ENCODE measurements around the gene TMSB15B. TPM values are rescaled to one million over a fixed set of nuclear protein-coding genes. Genes with fewer than 3 reads are reported as not detected.
"Not testable (repeated sequence)": the region's sequence is repeated elsewhere in the genome, so short reads cannot be mapped to it uniquely, and the experiment has no call there.

The TMSB15B gene
- total RNA-seq (1 to 10 TPM; 2.0 to 5.4 (median 3.2) TPM), polyA plus RNA-seq (1 to 10 TPM; 5.0 to 8.6 (median 7.5) TPM)
- long read RNA-seq, donor 1, partial matches to known transcripts = 0 of 4 reads
- long read RNA-seq, donor 1, other reads (novel, unspliced or antisense) = 0 of 4 reads
- long read RNA-seq, donor 2, partial matches to known transcripts = 0 of 1 reads
- long read RNA-seq, donor 2, other reads (novel, unspliced or antisense) = 0 of 1 reads

DNA sequence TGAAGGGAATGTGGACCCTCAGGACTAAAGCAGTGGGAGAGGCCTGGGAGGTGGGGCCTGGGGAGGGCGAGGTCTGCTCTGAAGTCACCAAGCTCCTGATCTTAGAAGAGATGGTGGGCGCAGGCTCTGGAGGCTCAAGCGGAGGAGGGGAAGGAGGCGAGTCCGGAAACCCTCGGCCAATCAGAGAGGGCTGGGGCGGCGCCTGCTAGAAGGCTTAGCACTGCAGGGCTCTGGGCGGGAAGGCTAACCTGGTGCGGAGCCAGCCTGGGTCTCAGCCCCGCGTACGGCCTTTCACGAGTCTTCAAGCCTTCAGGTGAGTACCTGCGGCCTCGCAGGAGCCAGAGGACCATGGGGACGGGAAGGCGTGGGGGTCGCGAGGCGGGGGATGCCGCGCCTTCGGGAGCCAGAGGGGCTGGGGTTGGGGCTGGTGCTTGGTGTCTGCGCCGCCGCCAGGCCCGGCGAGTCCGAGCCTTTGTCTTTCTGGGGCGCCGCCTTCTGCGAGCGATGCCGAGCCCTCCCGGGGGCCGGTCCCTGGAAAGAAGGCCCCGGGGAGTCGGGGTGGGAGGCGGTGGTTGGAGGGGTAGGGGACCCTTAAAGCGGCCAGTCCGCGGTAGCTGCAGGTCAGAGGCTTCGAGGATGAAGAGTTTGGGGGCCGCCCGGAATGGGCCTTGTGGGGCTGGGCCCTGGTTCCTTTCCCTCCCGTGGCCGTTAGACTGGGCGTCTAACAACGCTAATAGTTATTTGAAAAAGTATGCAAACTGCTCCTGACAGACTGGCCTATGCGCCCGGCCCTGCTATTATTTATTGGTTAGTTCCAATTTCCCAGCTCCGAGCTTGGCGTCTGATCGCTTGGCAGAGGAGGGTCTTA is at the start of gene TMSB15B:
Gene TMSB15B (plus strand): TSS at position 217 of the 868 bp plus-strand sequence.
- H3K27ac ChIP-seq; H3K4me1 ChIP-seq; H3K36me3 ChIP-seq; H3K27me3 ChIP-seq (replicated peaks in 1 of 7); DNase-seq; intact Hi-C loops (cut with DNase I; ENCODE audit: low total_unique reads); H3K9me3 ChIP-seq; H3K4me3 ChIP-seq: not testable (repeated sequence)
- no CpG with 5 or more reads among the region's 55 CpGs for WGBS, 5 donors

DNA sequence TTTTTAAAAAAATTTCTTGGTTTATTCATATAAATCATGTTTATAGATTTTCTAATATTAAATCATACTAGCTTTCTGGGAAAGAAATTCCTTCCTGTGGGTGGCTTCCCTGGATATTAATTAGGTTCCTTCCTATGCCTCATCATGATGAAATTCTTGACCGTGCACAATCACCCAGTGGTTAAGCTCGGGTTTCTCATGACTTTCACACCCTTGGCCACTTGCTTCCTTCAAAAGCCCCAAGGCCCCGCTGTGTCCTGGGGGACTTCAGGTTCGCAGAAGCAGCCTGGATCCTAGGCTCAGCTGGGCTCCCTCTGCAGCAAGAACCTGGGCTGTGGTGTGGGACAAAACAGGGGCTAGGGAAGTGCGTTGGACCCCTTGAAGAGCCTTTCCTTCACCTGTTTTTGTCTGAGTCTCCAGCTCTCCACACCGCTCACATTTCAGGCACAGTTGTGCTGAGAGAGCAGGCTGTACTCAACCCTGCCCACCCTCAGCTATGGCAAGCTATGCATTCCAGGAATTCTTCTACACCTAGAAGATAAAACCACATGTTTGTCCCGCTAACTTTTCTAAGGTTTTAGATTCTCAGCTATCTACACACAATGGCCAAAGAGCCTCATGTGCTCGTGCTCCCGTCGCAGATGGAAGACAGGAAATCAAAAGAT is 48.9 kb upstream of the TMSB15B start:
- Histone ChIP-seq H3K9me3 (no peaks in the 10 kb centered on the region), H3K36me3 (no peaks in the 10 kb centered on the region), H3K4me3 (no peak overlapping the region), H3K4me1 (peaks cover 0 to 5% (median 0%) of the 10 kb centered on the region in 6 donors), H3K27me3 (replicated peaks in 1 of 7) (peaks cover 0 to 8% (median 0%) of the 10 kb centered on the region in 7 donors), H3K27ac (no peak overlapping the region)
- intact Hi-C loops (cut with DNase I; ENCODE audit: low total_unique reads) = no loop called here
- TF ChIP-seq, protein P1, sequence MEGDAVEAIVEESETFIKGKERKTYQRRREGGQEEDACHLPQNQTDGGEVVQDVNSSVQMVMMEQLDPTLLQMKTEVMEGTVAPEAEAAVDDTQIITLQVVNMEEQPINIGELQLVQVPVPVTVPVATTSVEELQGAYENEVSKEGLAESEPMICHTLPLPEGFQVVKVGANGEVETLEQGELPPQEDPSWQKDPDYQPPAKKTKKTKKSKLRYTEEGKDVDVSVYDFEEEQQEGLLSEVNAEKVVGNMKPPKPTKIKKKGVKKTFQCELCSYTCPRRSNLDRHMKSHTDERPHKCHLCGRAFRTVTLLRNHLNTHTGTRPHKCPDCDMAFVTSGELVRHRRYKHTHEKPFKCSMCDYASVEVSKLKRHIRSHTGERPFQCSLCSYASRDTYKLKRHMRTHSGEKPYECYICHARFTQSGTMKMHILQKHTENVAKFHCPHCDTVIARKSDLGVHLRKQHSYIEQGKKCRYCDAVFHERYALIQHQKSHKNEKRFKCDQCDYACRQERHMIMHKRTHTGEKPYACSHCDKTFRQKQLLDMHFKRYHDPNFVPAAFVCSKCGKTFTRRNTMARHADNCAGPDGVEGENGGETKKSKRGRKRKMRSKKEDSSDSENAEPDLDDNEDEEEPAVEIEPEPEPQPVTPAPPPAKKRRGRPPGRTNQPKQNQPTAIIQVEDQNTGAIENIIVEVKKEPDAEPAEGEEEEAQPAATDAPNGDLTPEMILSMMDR (IDR thresholded peaks at IDR 0.05 in 8 of 11, conservative IDR thresholded peaks at IDR 0.05 in 3 of 11) = no peak
- no peak for TF ChIP-seq POLR2AphosphoS5 (IDR thresholded peaks at IDR 0.05)
- no peak for TF ChIP-seq POLR2A (IDR thresholded peaks at IDR 0.05)
- WGBS, 5 donors = 68 to 89% (median 86%) methylated on average over 10 of the region's 10 CpGs
- no peak for DNase-seq

DNA sequence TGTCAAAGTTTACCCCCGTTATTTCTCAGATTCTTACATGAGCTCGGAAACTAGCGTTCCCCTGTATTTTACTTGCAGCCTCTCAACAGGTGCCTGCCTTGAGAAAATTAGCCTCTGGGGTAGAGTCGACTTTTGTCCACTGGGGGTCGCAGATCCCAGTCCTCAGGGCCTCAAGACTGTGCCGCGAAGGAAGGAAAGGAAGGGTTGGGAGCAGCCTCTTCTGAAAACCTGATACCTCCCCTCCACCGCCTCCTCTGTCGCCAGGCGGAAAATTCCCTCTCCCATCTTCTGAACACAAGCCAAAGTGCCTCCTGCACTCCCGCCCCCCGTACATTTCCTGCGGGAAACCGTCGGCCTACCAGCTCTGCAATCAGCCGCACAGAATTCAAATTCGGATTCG is 44.4 kb upstream of the TMSB15B start:
- H3K27me3 ChIP-seq (replicated peaks in 1 of 7) = peaks cover 0 to 7% (median 0%) of the 10 kb centered on the region in 7 donors
- TF ChIP-seq POLR2A (IDR thresholded peaks at IDR 0.05) = no peak
- no peak for TF ChIP-seq POLR2AphosphoS5 (IDR thresholded peaks at IDR 0.05)
- TF ChIP-seq, protein P1 (IDR thresholded peaks at IDR 0.05 in 8 of 11, conservative IDR thresholded peaks at IDR 0.05 in 3 of 11) = peak in 10 of 11 experiments; percentile 15 to 57 (median 41)
- no peak for DNase-seq
- WGBS, 5 donors = 1 to 25% (median 2%) methylated on average over 11 to 18 of the region's 18 CpGs
- peaks cover 0 to 14% (median 3%) of the 10 kb centered on the region in 6 donors for H3K4me1 ChIP-seq
- intact Hi-C loops (cut with DNase I; ENCODE audit: low total_unique reads) = no loop called here
- peak overlapping the region; percentile 7 to 77 (median 50) for H3K4me3 ChIP-seq
- H3K36me3 ChIP-seq = no peaks in the 10 kb centered on the region
- H3K9me3 ChIP-seq = no peaks in the 10 kb centered on the region
- H3K27ac ChIP-seq = peak overlapping the region in 4 of 8 donors; percentile 80 to 86 (median 82)

DNA sequence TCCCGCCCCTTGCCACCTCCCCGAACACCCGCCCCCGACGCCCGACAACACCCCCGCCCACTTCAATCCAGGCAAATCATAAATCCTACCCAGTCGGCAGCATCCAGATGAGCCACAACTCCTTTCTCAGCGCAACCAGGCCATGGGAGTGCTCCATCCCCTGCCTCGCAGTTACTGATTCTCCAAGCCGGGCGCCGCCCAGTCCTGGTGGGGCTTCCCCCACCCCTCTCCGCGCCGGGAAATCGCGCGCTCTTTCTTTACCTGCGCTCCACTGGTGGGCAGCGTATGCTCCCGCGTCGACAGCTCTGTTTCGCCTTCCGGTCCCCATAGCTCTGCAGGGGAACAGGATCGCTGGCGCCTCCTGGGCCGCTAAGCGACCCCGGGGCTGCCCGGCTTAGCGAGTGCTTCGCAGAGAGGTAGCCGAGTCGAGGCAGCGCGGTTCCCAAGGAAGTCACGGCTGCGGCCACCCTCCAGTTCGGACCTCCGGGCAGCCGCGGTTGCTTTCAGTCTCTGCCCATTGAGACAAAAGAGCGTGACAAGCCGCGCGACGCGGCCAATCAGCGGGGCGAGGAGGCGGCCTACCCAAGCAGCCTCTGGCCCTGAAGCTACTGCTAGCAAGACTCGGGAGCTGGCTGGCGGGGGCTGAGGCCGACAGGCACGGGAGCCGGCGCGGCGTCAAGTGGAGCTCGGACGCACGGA is 43.7 kb upstream of the TMSB15B start:
- Histone ChIP-seq H3K36me3 (no peaks in the 10 kb centered on the region), H3K27me3 (replicated peaks in 1 of 7) (peaks cover 0 to 7% (median 0%) of the 10 kb centered on the region in 7 donors), H3K4me3 (peak overlapping the region; percentile 24 to 77 (median 50)), H3K9me3 (no peaks in the 10 kb centered on the region), H3K4me1 (peaks cover 0 to 14% (median 3%) of the 10 kb centered on the region in 6 donors), H3K27ac (peak overlapping the region; percentile 1 to 86 (median 76))
- peak in 2 of 3 donors; percentile 67 to 72 for TF ChIP-seq POLR2AphosphoS5 (IDR thresholded peaks at IDR 0.05)
- TF ChIP-seq POLR2A (IDR thresholded peaks at IDR 0.05) = no peak
- intact Hi-C loops (cut with DNase I; ENCODE audit: low total_unique reads) = no loop called here
- DNase-seq = peak; percentile 89
- WGBS, 5 donors = 0 to 29% (median 1%) methylated on average over 18 to 64 of the region's 64 CpGs
